Mucosa of stomach (tissue), 1 donor: Measurements from ENCODE around the gene CC2D2A.
"Not testable (repeated sequence)": the region's sequence is repeated elsewhere in the genome, so short reads cannot be mapped to it uniquely, and the experiment has no call there.

Experiments used
- H3K27me3 ChIP-seq: one replicate; pipeline ENCODE4 v1.7.0; 2013; ENCODE audit warnings: mild to moderate bottlenecking, low read length; ENCODE audit not compliant: control insufficient read depth, insufficient read depth
- H3K36me3 ChIP-seq: one replicate; pipeline ENCODE4 v1.7.0; 2013; ENCODE audit warnings: low read length; ENCODE audit not compliant: control insufficient read depth, insufficient read depth
- H3K4me1 ChIP-seq: one replicate; pipeline ENCODE4 v1.7.0; 2013; ENCODE audit warnings: mild to moderate bottlenecking, low read length; ENCODE audit not compliant: control insufficient read depth, insufficient read depth
- H3K4me3 ChIP-seq: one replicate; pipeline ENCODE4 v1.7.0; 2013; ENCODE audit warnings: low read length
- H3K9ac ChIP-seq: one replicate; pipeline ENCODE4 v1.7.0; 2013; ENCODE audit warnings: mild to moderate bottlenecking, low read length, moderate library complexity
- H3K9me3 ChIP-seq: one replicate; pipeline ENCODE4 v1.7.0; 2013; ENCODE audit warnings: mild to moderate bottlenecking, low read length, moderate library complexity; ENCODE audit not compliant: control insufficient read depth
- donor health status: Pancreatic carcinoma.

CC2D2A gene

GRCh38 chr4:15501941-15502340 lies 32.3 kb downstream of the CC2D2A start:
- H3K36me3 ChIP-seq = no peaks in the 10 kb centered on the region
- no peaks in the 10 kb centered on the region for H3K9me3 ChIP-seq
- no peak overlapping the region for H3K4me3 ChIP-seq
- no peaks in the 10 kb centered on the region for H3K27me3 ChIP-seq
- H3K4me1 ChIP-seq = no peaks in the 10 kb centered on the region
- no peak overlapping the region for H3K9ac ChIP-seq

- Histone ChIP-seq H3K4me3 (no peak overlapping the region), H3K9ac (no peak overlapping the region), H3K9me3 (no peaks in the 10 kb centered on the region), H3K36me3 (no peaks in the 10 kb centered on the region), H3K27me3 (no peaks in the 10 kb centered on the region), H3K4me1 (no peaks in the 10 kb centered on the region)
Measured at GRCh38 chr4:15502384-15502783, 32.7 kb downstream of the CC2D2A start.

- Histone ChIP-seq H3K9me3 (no peaks in the 10 kb centered on the region), H3K4me3 (no peak overlapping the region), H3K9ac (no peak overlapping the region), H3K36me3 (no peaks in the 10 kb centered on the region), H3K27me3 (no peaks in the 10 kb centered on the region), H3K4me1 (no peaks in the 10 kb centered on the region)
Measured at GRCh38 chr4:15504041-15504440, 34.4 kb downstream of the CC2D2A start.

GRCh38 chr4:15506464-15506863 lies 36.8 kb downstream of the CC2D2A start:
- Histone ChIP-seq H3K9me3 (no peaks in the 10 kb centered on the region), H3K36me3 (no peaks in the 10 kb centered on the region), H3K4me3 (no peak overlapping the region), H3K27me3 (no peaks in the 10 kb centered on the region), H3K9ac (no peak overlapping the region), H3K4me1 (no peaks in the 10 kb centered on the region)

- no peak overlapping the region for H3K9ac ChIP-seq
- H3K36me3 ChIP-seq = no peaks in the 10 kb centered on the region
- H3K4me3 ChIP-seq = no peak overlapping the region
- no peaks in the 10 kb centered on the region for H3K9me3 ChIP-seq
- H3K4me1 ChIP-seq = no peaks in the 10 kb centered on the region
- H3K27me3 ChIP-seq = no peaks in the 10 kb centered on the region
Measured at GRCh38 chr4:15507679-15508078, 38.0 kb downstream of the CC2D2A start.

- Histone ChIP-seq H3K27me3 (no peaks in the 10 kb centered on the region), H3K4me3 (no peak overlapping the region), H3K9me3 (no peaks in the 10 kb centered on the region), H3K9ac (no peak overlapping the region), H3K4me1 (no peaks in the 10 kb centered on the region), H3K36me3 (no peaks in the 10 kb centered on the region)
Measured at GRCh38 chr4:15510961-15511360, 41.3 kb downstream of the CC2D2A start.

GRCh38 chr4:15513545-15513944 lies 43.9 kb downstream of the CC2D2A start:
- no peaks in the 10 kb centered on the region for H3K36me3 ChIP-seq
- no peaks in the 10 kb centered on the region for H3K9me3 ChIP-seq
- no peaks in the 10 kb centered on the region for H3K4me1 ChIP-seq
- no peak overlapping the region for H3K4me3 ChIP-seq
- no peaks in the 10 kb centered on the region for H3K27me3 ChIP-seq
- H3K9ac ChIP-seq = no peak overlapping the region

- Histone ChIP-seq H3K27me3 (no peaks in the 10 kb centered on the region), H3K9ac (no peak overlapping the region), H3K36me3 (no peaks in the 10 kb centered on the region), H3K4me3 (no peak overlapping the region), H3K9me3 (no peaks in the 10 kb centered on the region), H3K4me1 (no peaks in the 10 kb centered on the region)
Measured at GRCh38 chr4:15515106-15515505, 45.4 kb downstream of the CC2D2A start.

- Histone ChIP-seq H3K4me3 (no peak overlapping the region), H3K9ac (no peak overlapping the region), H3K4me1 (no peaks in the 10 kb centered on the region), H3K9me3 (no peaks in the 10 kb centered on the region), H3K27me3 (no peaks in the 10 kb centered on the region), H3K36me3 (no peaks in the 10 kb centered on the region)
Measured at GRCh38 chr4:15516494-15516893, 46.8 kb downstream of the CC2D2A start.

GRCh38 chr4:15517681-15518080 lies 48.0 kb downstream of the CC2D2A start:
- H3K9ac ChIP-seq, H3K4me3 ChIP-seq, H3K36me3 ChIP-seq, H3K4me1 ChIP-seq, H3K9me3 ChIP-seq, H3K27me3 ChIP-seq: not testable (repeated sequence)

GRCh38 chr4:15521442-15522039 lies 51.9 kb downstream of the CC2D2A start:
- no peak overlapping the region for H3K4me3 ChIP-seq
- no peaks in the 10 kb centered on the region for H3K4me1 ChIP-seq
- no peak overlapping the region for H3K9ac ChIP-seq
- no peaks in the 10 kb centered on the region for H3K36me3 ChIP-seq
- H3K9me3 ChIP-seq = no peaks in the 10 kb centered on the region
- H3K27me3 ChIP-seq = no peaks in the 10 kb centered on the region

GRCh38 chr4:15525080-15525479 lies 55.4 kb downstream of the CC2D2A start:
- no peaks in the 10 kb centered on the region for H3K27me3 ChIP-seq
- H3K36me3 ChIP-seq = no peaks in the 10 kb centered on the region
- H3K9me3 ChIP-seq = no peaks in the 10 kb centered on the region
- no peak overlapping the region for H3K9ac ChIP-seq
- no peak overlapping the region for H3K4me3 ChIP-seq
- H3K4me1 ChIP-seq = no peaks in the 10 kb centered on the region

- no peak overlapping the region for H3K9ac ChIP-seq
- H3K36me3 ChIP-seq = no peaks in the 10 kb centered on the region
- H3K4me3 ChIP-seq = no peak overlapping the region
- no peaks in the 10 kb centered on the region for H3K27me3 ChIP-seq
- H3K4me1 ChIP-seq = no peaks in the 10 kb centered on the region
- H3K9me3 ChIP-seq = no peaks in the 10 kb centered on the region
Measured at GRCh38 chr4:15526924-15527592, 57.4 kb downstream of the CC2D2A start.
